ENCODE data around the gene ZHX3.
A peak's percentile ranks its signal among the peaks of the same experiment; 100 is the strongest.

The ZHX3 gene

DNA sequence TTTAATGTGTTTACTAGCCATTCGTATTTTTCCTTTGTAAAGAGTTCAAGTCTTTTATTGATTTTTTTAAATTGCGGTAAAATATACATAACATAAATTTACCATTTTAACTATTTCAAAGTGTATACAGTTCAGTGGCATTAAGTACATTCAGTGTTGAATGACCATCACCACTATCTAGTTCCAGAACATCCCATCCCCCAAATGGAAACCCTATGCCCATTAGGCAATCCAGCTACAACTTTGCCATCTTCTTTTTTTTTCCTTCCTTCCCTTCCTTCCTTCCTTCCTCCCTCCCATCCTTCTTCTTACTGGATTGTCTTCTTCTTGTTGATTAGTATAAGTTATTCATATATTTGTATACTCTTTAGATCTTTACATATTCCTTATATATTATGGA, 31.7 kb upstream of the ZHX3 start:
- Mint-ChIP-seq H3K27me3 (peaks cover 0 to 9% of the 10 kb centered on the region in 2 donors), H3K27ac (no peak overlapping the region), H3K4me1 (ENCODE audit: low read depth in 2 of 2) (peaks cover 0 to 2% of the 10 kb centered on the region in 2 donors), H3K9me3 (no peaks in the 10 kb centered on the region), H3K36me3 (ENCODE audit: insufficient read depth) (no peaks in the 10 kb centered on the region), H3K4me3 (no peak overlapping the region)
- DNase-seq (no peak), ATAC-seq (replicated peaks) (no peak)

DNA sequence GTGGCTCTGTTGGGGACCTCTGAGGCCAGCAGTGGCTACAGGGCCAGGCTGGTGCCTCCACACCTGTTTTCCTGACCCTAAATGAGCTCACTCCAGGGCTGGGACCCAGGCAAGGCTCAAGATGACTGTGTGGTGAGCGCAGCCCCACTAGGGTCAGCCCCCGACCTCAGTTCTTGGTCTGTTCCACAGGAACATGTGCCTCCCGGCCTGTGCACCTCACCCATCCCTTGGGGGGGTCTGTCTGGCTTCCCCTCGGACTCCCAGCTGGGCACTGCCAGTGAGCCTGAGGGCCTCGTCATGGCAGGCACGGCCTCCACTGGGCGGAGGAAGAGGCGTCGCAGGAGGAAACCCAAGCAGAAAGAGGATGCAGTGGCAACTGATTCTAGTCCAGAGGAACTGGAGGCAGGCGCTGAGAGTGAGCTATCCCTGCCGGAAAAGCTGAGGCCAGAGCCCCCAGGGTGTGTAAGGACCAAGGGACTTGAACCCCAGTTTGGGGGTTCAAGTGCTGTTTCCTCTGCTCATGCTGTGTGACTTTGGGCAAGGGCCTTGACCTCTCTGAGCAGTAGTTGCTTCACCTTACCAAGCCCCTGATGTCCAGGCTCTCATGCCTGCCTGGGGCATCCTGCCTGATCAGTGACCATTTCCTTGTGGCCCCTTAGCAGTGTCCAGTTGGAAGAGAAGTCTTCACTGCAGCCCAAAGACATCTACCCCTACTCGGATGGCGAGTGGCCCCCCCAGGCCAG, 31.1 kb upstream of the ZHX3 start:
- H3K4me3 Mint-ChIP-seq, result no peak overlapping the region
- peaks cover 0 to 2% of the 10 kb centered on the region in 2 donors for H3K4me1 Mint-ChIP-seq (ENCODE audit: low read depth in 2 of 2)
- H3K27ac Mint-ChIP-seq, result no peak overlapping the region
- DNase-seq, result no peak
- ATAC-seq (replicated peaks), result no peak
- H3K36me3 Mint-ChIP-seq (ENCODE audit: insufficient read depth), result no peaks in the 10 kb centered on the region
- peaks cover 0 to 9% of the 10 kb centered on the region in 2 donors for H3K27me3 Mint-ChIP-seq
- no peaks in the 10 kb centered on the region for H3K9me3 Mint-ChIP-seq

DNA sequence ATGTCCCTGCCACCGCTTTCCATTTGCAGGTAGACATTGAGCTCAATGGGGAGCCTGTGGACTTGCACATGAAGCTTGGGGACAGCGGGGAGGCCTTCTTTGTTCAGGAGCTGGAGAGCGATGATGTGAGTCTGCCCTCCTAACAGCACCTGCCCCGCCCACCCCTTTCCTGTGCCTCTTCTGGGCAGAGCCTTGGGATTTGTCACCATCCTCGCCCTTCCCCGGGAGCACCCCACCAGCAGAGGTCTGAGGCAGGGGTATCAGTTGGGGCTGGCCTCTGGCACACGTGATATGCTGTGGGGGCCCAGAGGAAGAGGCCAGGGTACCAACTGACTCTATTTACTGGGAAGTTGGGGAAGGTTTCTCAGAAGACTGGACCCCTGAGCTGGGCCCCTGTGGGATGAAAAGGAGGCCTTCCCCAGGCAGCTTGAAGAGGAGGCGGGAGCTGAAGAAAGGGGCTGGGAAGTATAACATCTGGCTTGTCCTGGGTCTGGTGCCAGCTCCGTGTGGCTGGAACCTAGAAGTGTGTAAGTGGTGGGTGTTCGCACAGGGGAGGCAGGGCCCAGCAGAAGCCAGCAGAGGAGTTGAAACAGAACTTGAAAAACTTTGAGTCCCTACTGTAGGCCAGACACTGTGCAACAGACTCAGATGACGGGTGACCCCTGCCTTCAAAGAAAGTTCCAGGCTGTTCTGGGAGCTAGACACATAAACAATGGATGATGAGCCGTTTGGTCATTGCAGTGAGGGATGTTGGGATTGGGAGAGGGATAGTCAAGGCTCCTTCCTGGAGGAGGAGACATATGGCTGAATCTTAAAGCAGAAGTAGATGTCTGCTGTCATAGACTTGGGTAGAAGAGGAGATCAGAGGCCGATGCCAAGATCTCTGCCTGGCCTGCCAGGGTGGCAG, 30.2 kb upstream of the ZHX3 start:
- no peaks in the 10 kb centered on the region for H3K9me3 Mint-ChIP-seq
- no peak overlapping the region for H3K4me3 Mint-ChIP-seq
- H3K4me1 Mint-ChIP-seq (ENCODE audit: low read depth in 2 of 2), result peaks cover 0 to 2% of the 10 kb centered on the region in 2 donors
- H3K27ac Mint-ChIP-seq, result no peak overlapping the region
- DNase-seq (no peak), ATAC-seq (replicated peaks) (no peak)
- peaks cover 0 to 9% of the 10 kb centered on the region in 2 donors for H3K27me3 Mint-ChIP-seq
- no peaks in the 10 kb centered on the region for H3K36me3 Mint-ChIP-seq (ENCODE audit: insufficient read depth)

DNA sequence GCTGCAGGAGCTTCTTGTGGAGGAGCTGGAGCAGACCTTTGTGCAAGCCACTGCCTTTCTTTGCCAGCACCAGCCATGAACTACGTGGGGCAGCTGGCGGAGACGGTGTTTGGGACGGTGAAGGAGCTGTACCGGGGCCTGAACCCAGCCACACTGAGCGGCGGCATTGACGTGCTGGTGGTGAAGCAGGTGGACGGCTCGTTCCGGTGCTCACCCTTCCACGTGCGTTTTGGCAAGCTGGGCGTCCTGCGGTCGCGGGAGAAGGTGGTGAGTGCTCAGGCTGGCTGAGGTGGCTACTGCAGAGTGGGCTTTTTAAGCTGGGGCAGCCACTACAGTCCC, 28.2 kb upstream of the ZHX3 start:
- Mint-ChIP-seq H3K27ac (no peak overlapping the region), H3K4me1 (ENCODE audit: low read depth in 2 of 2) (peaks cover 0 to 2% of the 10 kb centered on the region in 2 donors), H3K4me3 (no peak overlapping the region), H3K9me3 (no peaks in the 10 kb centered on the region), H3K36me3 (ENCODE audit: insufficient read depth) (no peaks in the 10 kb centered on the region), H3K27me3 (peaks cover 0 to 8% of the 10 kb centered on the region in 2 donors)
- ATAC-seq (replicated peaks), result no peak
- DNase-seq, result no peak

DNA sequence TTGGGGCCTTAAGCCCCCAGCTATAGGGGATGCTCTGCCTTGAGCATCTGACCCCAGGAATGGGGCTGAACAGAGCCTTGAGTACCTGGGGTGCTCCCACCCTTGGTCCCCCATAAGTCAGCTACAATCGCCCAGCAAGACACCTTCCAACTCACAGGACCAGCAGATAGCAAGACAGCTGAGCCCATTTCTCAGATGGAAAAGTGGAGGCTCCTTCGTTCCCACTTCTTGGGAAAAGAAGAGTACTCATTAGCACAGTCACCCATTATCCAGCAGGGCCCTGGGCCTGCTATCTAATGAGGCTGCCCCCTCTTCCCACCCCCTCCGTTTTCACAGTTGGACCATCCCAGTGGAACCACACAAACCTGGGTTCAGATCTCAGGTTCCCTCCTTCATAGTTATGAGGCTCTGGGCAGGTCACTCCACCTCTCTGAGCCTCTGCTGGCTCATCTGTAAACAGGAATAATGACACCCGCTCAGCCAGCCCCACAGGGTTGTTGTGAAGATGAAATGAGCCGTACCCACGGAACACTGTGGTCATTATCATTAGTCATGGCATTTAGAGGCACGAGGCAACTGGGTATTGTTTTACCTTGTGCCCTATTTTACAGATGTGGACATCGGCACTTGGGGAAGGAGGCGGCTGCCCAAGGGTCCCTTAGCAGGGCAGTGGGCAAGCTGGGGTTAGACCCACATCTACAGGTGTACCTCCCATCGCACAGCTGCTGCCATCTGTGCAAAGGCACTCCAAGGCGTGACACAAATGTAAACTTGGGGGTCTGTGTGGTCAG, 27.6 kb upstream of the ZHX3 start:
- H3K36me3 Mint-ChIP-seq (ENCODE audit: insufficient read depth), result no peaks in the 10 kb centered on the region
- ATAC-seq (replicated peaks), result no peak

DNA sequence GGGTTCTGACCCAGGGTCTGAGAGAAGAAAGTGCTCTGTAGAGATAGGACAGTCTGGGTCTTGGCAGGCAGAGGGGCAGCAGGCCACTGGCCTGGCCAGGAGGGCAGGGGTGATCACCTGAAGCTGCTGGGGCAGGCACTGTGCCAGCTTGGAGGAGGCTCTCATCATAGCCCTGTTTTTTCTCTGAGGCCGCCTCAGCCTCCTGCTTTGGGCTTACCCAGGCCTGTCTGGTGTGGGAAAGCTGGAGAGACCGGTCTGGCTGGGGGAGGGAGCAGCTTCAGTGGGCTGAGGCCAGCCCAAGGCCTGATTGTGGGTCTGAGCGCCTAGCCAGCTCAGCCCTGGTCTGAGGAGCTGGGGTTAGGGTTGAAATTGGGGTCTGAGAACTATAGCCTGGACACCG, 26.9 kb upstream of the ZHX3 start:
- Mint-ChIP-seq H3K4me3 (no peak overlapping the region), H3K27me3 (peaks cover 6 to 7% of the 10 kb centered on the region in 2 donors), H3K36me3 (ENCODE audit: insufficient read depth) (peaks cover 5% of the 10 kb centered on the region), H3K4me1 (ENCODE audit: low read depth in 2 of 2) (peaks cover 10% of the 10 kb centered on the region in 2 donors), H3K9me3 (no peaks in the 10 kb centered on the region), H3K27ac (no peak overlapping the region)
- no peak for DNase-seq
- no peak for ATAC-seq (replicated peaks)

More for the DNA sequence above, 27.6 kb upstream of the ZHX3 start:
- no peak for DNase-seq
- peaks cover 0 to 2% of the 10 kb centered on the region in 2 donors for H3K27me3 Mint-ChIP-seq
- H3K9me3 Mint-ChIP-seq, result no peaks in the 10 kb centered on the region
- H3K4me1 Mint-ChIP-seq (ENCODE audit: low read depth in 2 of 2), result peaks cover 3% of the 10 kb centered on the region in 2 donors
- no peak overlapping the region for H3K27ac Mint-ChIP-seq
- no peak overlapping the region for H3K4me3 Mint-ChIP-seq

DNA sequence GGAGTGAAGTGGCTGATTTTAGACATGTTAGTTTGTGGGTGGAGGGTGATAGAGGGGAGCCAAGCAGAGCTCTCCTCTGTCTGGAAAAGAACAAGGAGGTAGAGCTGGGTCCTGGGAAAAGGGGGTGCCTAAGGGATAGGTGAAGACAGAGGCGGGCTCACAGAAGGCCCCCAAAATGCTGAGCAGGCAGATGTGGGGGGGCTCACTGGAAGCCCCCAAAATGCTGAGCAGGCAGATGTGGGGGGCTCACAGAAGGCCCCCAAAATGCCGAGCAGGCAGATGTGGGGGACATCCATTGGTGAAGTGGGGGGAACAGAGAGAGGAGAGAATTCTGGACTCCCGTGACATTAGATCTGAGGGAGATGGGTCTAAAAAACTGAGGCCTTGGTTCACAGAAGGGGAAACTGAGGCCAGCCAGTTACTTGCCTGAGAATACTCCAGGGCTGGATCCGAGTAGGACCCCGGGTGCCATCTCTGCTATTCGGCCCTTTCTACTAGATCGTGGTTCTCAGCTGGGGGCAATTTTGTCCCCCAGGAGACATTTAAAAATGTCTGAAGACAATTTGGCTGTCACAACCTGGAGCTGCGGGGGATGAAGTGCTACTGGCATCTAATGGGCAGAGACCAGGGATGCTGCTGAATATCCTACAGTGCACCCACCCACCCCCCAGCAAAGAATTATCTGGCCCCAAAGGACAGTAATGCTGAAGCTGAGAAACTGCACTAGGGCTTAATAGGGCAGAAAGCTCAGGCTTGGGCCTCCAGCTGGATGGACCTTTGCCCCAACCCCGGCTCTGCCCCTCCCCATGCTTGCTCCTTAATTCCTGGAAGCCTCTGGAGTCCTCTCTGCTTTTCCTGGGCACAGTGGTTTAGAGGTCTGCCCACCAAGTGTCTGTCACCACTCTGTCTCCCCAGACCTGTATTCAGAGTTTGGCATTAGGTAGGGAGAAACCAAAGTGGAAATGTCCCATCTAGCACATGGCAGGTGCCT, 25.2 kb upstream of the ZHX3 start:
- ATAC-seq (replicated peaks) (no peak), DNase-seq (no peak)
- Mint-ChIP-seq H3K36me3 (ENCODE audit: insufficient read depth) (peaks cover 5% of the 10 kb centered on the region), H3K9me3 (no peaks in the 10 kb centered on the region), H3K4me3 (no peak overlapping the region), H3K27ac (peak overlapping the region in 1 of 2 donors; percentile 33), H3K4me1 (ENCODE audit: low read depth in 2 of 2) (peaks cover 10 to 11% of the 10 kb centered on the region in 2 donors), H3K27me3 (peaks cover 8 to 11% of the 10 kb centered on the region in 2 donors)

DNA sequence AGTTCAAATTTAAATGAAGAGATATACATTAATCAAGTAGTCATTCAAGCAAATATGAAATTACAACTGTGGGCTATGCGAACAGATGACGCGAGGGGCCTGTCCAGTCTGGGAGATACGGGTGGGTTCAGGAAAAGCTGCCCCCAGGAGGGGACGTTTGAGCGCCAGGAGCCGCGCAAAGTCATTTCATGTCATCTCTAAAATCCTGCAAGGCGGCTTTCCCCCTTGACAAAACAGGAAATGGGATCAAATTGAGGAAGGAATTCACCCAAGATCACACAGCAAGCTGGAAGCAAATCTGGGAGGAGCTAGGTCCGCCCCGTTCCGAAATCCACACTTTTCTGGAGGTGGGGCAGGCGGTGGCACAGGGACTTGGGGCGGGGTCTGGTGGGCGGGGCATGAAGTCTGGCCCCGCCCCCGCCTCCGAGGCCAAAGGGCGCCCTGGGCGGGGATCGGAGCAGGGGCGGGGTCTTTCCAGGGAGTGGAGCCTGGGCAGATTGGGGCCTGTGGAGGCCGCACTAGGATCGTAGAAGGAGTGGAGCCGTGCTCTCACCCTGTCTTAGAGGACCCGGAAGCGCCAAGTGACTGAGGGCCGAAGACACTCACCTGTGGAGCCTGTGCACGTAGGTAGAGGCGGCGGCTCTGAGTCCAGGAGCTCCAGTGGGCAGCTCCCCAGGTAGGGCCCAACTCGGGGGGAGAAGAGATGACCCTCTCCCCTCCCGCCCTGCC, 23.0 kb upstream of the ZHX3 start, which contains the start of gene LPIN3:
TSS of gene LPIN3 (plus strand) at position 495 of the 729 bp plus-strand sequence. CDS start 4,983 bp downstream, outside the sequence.
- Mint-ChIP-seq H3K36me3 (ENCODE audit: insufficient read depth) (peaks cover 5% of the 10 kb centered on the region), H3K27me3 (peaks cover 8 to 22% of the 10 kb centered on the region in 2 donors), H3K27ac (peak within 1 kb of the TSS; percentile 88), H3K9me3 (no peaks in the 10 kb centered on the region), H3K4me3 (peak within 1 kb of the TSS; percentile 76 to 91), H3K4me1 (ENCODE audit: low read depth in 2 of 2) (peaks cover 10 to 11% of the 10 kb centered on the region in 2 donors)
- DNase-seq (peak in 2 of 3 experiments; percentile 6 to 10), ATAC-seq (replicated peaks) (peak; percentile 62)

DNA sequence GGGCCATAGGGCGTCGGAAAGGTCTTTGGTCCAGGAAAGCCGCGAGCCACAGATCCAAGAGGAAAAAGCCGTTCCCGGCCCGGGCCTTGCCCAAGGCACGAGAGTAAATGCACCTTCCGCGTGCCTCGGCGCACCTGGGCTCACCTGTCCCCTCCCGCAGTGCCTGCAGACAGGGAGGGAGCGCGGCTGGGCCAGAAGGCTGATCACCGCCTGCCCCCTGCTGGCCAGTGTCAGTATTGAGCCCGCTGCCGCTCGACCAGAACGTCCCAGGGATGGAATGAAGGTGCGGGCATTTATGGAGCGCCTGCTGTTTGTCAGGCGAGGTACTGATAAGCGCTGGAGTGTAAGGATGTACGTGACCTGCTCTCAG, 22.4 kb upstream of the ZHX3 start:
- Mint-ChIP-seq H3K4me3 (peak overlapping the region; percentile 76 to 91), H3K36me3 (ENCODE audit: insufficient read depth) (peaks cover 5% of the 10 kb centered on the region), H3K4me1 (ENCODE audit: low read depth in 2 of 2) (peaks cover 10 to 11% of the 10 kb centered on the region in 2 donors), H3K9me3 (no peaks in the 10 kb centered on the region), H3K27me3 (peaks cover 8 to 27% of the 10 kb centered on the region in 2 donors), H3K27ac (peak overlapping the region; percentile 88)
- ATAC-seq (replicated peaks) (peak; percentile 98), DNase-seq (peak; percentile 81 to 86 (median 85))

DNA sequence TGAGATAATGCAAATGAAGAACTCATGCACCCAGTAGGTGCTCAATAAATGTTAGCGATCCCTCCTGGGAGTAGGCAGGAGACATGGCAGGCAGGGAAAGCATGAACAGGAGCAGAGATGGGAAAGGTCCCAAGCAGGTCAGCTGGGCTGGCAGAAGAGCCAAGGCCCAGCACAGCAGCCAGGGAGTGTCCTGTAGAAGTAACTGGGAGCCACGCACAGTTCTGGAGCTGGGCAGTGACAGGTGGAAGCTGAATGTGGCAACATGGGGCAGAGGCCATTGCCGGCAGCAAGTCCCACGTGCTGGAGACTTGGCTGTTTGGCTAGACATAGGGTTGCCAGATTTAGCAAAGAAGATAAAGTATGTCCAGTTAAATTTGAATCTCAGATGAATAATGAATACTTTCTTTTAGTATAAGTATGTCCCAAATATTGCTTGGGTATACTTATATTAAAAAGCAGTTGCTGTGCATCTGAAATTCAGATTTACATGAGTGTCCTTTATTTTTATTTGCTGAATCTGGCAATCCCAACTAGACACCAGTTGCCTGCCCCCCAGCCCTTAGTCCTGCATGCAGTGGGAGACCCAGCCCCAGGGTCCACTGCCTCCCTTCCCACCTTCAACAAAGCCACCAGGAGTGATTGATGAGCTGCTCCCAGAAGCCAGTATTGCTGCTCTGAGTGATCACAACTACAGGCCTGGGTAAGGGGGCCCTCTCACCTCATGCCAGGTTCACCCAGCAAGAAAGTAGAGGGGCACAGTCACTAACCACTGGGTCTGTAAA, 19.4 kb upstream of the ZHX3 start:
- Mint-ChIP-seq H3K4me3 (no peak overlapping the region), H3K27me3 (peaks cover 8 to 32% of the 10 kb centered on the region in 2 donors), H3K4me1 (ENCODE audit: low read depth in 2 of 2) (peaks cover 10 to 11% of the 10 kb centered on the region in 2 donors), H3K36me3 (ENCODE audit: insufficient read depth) (peaks cover 5% of the 10 kb centered on the region), H3K27ac (no peak overlapping the region), H3K9me3 (no peaks in the 10 kb centered on the region)
- no peak for ATAC-seq (replicated peaks)
- DNase-seq, result no peak

DNA sequence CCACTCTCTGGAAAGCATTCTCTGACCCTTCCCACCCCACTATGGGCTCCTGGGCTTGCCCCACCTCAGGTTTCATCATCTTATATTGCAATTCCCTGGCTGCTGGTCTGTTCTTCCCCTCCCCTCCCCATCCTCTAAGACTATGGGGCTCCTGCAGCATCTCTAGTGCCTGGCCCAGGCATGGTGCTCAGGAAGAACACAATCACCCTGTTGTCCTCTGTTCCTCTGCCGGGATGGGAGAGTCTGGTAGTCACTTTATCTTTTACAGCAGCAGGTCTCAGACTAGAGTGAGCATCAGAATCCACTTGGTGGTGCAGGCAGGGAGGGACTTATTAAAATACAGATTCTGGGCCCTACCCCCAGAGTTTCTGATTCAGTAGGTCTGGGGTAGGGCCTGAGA, 18.1 kb upstream of the ZHX3 start:
- DNase-seq, result no peak
- Mint-ChIP-seq H3K4me1 (ENCODE audit: low read depth in 2 of 2) (peaks cover 10 to 11% of the 10 kb centered on the region in 2 donors), H3K9me3 (no peaks in the 10 kb centered on the region), H3K4me3 (no peak overlapping the region), H3K36me3 (ENCODE audit: insufficient read depth) (peaks cover 5% of the 10 kb centered on the region), H3K27me3 (peaks cover 8 to 32% of the 10 kb centered on the region in 2 donors), H3K27ac (no peak overlapping the region)
- no peak for ATAC-seq (replicated peaks)

Data from effector memory CD8-positive, alpha-beta T cell (primary cell).